ENCODE data around the gene TMC6. TPM values are rescaled to one million over a fixed set of nuclear protein-coding genes. Genes with fewer than 3 reads are reported as not detected.

TMC6 gene
- polyA plus RNA-seq, 1 experiment, result 0.51 TPM

- no peak overlapping the region for H3K27ac ChIP-seq (ENCODE audit: low read depth, low read length)
- no peak overlapping the region for H3K4me3 ChIP-seq (ENCODE audit: low read depth, low read length)
- TF ChIP-seq CTCF (IDR thresholded peaks at IDR 0.05; ENCODE audit: low read depth, low read length), result no peak
- no peak for DNase-seq (ENCODE audit: low read depth, low spot score)
- no peaks in the 10 kb centered on the region; the same call in 1 of the 2 replicates for H3K9me3 ChIP-seq (ENCODE audit: control insufficient read depth, insufficient read depth, low read length)
- ChIA-PET POLR2A (no interaction called here), CTCF (interaction anchor here (1.0 kb wide), 1 partner anchor 28 kb away, joined by 4 read pairs; no protein-coding TSS in a partner anchor)
- H3K27me3 ChIP-seq (ENCODE audit: control insufficient read depth, insufficient read depth, low read length), result no peaks in the 10 kb centered on the region
Measured at GRCh38 chr17:78148286-78149016, 19.9 kb upstream of the TMC6 start.

DNA sequence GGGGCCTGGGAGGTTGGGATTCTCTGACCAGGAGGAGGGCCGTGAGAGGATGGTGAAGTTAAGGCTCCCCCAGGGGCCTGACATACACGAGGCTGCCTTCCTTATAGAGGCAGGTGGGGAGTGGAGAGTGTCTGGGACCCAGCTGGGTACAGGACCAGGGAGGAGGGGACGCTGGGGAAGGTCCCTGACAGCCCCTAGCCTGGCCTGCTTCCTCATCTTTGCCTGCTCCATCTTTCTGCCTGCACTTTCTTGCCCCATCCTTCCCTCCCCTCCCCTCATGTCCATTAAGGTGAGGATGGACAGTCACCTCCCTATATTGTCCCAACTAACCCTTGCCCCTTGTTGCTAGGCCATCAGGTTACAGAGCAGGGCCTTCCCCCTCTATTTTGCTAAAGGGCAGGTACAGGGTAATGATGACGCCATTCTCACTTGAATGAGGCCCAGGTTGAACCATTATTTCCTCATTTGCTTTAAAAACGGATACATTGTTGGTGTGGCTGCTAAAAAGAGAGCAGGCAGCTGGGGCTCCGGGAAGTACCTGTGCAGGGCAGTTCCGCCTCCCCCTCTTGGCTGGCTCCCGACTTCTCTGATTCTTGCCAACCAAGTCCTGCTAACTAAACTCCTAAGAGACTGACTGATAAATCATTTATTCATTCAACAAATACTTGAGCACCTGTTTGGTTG lies 18.9 kb upstream of the TMC6 start:
- no peak for TF ChIP-seq CTCF (IDR thresholded peaks at IDR 0.05; ENCODE audit: low read depth, low read length)
- Histone ChIP-seq H3K27me3 (ENCODE audit: control insufficient read depth, insufficient read depth, low read length) (no peaks in the 10 kb centered on the region), H3K4me3 (ENCODE audit: low read depth, low read length) (no peak overlapping the region), H3K9me3 (ENCODE audit: control insufficient read depth, insufficient read depth, low read length) (no peaks in the 10 kb centered on the region; the same call in 1 of the 2 replicates), H3K27ac (ENCODE audit: low read depth, low read length) (no peak overlapping the region)
- DNase-seq (ENCODE audit: low read depth, low spot score), result no peak
- CTCF ChIA-PET, result interaction anchor here (1.0 kb wide), 1 partner anchor 29 kb away, joined by 4 read pairs; no protein-coding TSS in a partner anchor
- POLR2A ChIA-PET, result no interaction called here

- DNase-seq (ENCODE audit: low read depth, low spot score), result no peak
- CTCF ChIA-PET, result no interaction called here
- Histone ChIP-seq H3K4me3 (ENCODE audit: low read depth, low read length) (no peak overlapping the region), H3K27me3 (ENCODE audit: control insufficient read depth, insufficient read depth, low read length) (no peaks in the 10 kb centered on the region), H3K9me3 (ENCODE audit: control insufficient read depth, insufficient read depth, low read length) (no peaks in the 10 kb centered on the region; the same call in 1 of the 2 replicates), H3K27ac (ENCODE audit: low read depth, low read length) (peak overlapping the region; percentile 11)
- POLR2A ChIA-PET, result no interaction called here
- TF ChIP-seq CTCF (IDR thresholded peaks at IDR 0.05; ENCODE audit: low read depth, low read length), result no peak
Measured at GRCh38 chr17:78146881-78147280, 18.3 kb upstream of the TMC6 start.

- POLR2A ChIA-PET, result no interaction called here
- no peak overlapping the region for H3K27ac ChIP-seq (ENCODE audit: low read depth, low read length)
- CTCF ChIA-PET, result no interaction called here
Measured at GRCh38 chr17:78146471-78146869, 17.9 kb upstream of the TMC6 start.

More at GRCh38 chr17:78146471-78146869, 17.9 kb upstream of the TMC6 start:
- H3K9me3 ChIP-seq (ENCODE audit: control insufficient read depth, insufficient read depth, low read length), result no peaks in the 10 kb centered on the region; the same call in 1 of the 2 replicates
- H3K27me3 ChIP-seq (ENCODE audit: control insufficient read depth, insufficient read depth, low read length), result no peaks in the 10 kb centered on the region
- no peak overlapping the region for H3K4me3 ChIP-seq (ENCODE audit: low read depth, low read length)
- no peak for DNase-seq (ENCODE audit: low read depth, low spot score)
- no peak for TF ChIP-seq CTCF (IDR thresholded peaks at IDR 0.05; ENCODE audit: low read depth, low read length)
